UCSD-AML1 (cell line): ENCODE results near the gene GNB1L.
A peak's percentile ranks its signal among the peaks of the same experiment; 100 is the strongest.

Experiments used
- DNase-seq: peaks from one replicate; lab custom pipeline; 2025; ENCODE audit not compliant: unreplicated experiment; lab: John Stamatoyannopoulos, UW

GNB1L gene

DNA sequence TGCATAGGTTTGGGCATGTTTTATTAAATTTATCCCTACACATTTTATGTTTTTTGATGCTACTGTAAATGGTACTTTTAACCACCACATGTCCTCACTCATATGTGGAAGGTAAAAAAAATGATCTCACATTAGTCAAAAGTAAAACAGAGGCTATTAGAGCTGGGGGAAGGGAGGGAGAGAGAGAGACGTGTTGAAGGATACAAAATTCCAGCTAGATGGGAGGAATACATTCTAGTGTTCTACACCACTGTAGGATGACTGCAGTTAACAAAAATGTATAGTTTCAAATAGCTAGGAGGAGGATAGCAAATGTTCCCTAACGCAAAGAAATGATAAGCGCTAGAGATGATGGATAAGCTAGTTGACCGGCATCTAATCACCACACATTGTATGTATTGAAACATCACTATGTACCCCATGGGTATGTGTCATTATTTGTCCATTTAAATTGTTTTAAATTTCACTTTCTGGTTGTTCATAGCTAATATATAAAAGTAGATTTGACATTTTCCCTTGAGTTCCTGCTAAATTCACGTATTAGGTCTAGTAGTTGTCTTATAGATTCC, 9.9 kb upstream of the GNB1L start:
- no peak for DNase-seq

DNA sequence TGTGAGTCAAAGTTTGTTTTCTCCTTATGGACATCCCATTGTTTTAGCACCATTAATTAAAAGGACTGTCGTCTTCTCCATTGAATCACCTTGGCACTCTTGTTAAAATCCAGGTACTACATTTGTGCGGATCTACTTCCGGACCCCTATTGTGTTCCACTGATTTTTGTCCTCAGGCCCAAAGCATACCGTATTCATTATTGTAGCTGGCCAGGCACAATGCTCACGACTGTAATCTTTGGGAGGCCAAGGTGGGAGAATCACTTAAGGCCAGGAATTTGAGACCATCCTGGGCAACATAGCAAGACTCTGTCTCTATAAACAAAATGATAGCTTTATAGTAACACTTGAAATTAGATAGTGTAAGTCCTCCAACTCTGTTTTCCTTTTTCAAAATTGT, 8.9 kb upstream of the GNB1L start:
- no peak for DNase-seq

DNA sequence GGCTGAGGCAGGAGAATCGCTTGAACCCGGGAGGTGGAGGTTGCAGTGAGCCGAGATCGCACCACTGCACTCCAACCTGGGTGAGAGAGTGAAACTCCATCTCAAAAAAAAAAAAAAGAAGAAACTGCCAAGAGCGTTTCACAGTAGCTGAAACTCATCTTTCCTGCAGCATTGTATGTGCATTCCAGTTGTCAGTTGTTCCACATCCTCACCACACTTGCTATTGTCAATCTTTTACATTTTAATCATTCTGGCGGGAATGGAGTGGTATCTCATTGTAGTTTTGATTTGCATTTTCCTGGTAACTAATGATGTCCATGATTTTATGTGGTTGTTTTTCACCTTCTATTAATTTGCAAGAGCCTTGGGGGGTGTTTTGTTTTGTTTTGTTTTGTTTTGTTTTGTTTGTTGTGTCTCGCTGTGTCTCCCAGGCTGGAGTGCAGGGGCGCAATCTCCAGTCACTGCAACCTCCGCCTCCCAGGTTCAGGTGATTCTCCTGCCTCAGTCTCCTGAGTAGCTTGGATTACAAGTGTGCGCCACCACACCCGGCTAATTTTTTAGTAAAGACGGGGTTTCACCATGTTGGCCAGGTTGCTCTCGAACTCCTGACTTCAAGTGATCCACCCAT, 8.1 kb upstream of the GNB1L start:
- no peak for DNase-seq

DNA sequence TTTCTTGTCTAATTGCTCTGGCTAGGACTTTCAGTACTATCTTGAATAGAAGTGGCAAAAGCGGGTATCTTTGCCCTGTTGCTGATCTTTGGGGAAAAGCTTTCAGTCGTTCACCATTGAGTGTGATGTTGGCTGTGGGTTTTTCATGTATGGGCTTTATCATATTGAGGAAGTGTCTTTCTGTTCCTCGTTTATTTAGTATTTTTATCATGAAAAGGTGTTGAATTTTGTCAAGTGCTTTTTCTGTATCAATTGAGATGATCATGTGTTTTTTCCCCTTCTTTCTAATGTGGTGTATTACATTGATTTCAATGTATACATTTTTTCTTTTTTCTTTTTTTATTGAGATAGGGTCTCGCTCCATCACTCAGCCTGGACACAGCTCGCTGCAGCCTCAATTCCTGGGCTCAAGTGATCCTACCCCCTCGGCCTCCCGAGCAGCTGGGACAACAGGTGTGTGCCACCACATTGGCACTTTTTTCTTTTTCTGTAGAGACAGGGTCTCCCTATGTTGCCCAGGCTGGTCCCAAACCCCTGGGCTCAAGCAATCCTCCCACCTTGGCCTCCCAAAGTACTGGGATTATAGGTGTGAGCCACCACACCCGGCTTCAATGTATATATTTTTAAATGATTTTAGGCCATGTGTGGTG, 5.3 kb upstream of the GNB1L start:
- no peak for DNase-seq

DNA sequence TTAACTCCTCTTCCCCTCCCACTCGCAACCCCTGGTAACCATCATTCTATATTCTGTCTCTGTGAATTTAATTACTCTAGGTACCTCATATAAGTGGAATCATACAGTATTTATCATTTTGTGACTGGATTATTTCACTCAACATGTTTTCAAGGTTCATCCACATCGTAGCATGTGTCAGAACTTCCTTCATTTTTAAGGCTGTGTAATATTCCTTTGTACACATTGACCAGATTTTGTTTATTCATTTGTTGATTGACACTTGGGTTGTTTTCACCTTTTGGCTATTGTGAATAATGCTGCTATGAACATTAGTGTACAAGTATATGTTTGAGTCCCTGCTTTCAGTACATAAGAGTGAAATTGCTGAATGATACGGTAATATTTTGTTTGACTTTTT, 2.7 kb upstream of the GNB1L start:
- DNase-seq, result no peak

DNA sequence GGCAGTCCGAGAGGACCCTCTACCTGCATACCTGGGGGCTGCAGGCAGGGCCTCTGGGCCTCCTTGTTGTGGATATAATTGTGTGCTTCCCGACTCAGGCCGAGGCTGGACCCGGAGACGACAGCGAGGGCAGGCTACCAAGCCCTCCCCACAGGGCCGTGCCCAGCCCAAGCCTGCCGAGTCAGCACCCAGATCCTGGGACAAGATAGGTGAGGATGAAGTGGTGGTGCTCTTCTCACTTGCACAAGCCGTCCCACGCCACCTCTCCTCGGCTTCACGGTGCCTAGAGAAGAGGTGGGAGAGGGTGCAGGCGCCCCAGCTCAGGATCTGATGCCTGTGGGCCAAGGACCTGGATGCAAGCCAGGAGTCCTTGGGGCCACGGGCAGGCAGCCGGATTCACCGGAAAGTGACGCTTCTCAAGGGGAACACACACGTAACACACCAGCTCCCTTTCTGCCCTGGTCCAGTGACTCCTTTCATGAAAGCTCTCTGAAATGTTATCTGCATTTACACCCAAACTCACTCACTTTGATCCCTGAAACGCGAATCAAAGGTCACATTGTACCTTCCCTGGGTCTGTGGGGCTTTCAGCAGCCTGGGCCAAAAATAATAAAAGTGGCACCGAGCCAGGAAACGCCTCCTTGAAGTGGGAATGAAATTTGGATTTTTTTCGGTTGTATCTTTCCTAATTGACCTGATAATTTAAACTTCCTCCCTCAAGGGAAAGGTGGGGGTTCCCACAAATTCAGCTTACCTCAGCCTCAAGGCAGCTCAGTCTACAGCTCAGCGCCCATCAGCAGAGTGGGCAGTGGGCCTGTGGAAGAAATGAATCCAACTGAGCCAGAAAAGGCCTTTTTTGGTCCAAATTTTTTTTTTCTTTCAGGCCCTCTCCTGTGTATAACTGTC, 1.1 kb upstream of the GNB1L start:
- peak; percentile 65 for DNase-seq

DNA sequence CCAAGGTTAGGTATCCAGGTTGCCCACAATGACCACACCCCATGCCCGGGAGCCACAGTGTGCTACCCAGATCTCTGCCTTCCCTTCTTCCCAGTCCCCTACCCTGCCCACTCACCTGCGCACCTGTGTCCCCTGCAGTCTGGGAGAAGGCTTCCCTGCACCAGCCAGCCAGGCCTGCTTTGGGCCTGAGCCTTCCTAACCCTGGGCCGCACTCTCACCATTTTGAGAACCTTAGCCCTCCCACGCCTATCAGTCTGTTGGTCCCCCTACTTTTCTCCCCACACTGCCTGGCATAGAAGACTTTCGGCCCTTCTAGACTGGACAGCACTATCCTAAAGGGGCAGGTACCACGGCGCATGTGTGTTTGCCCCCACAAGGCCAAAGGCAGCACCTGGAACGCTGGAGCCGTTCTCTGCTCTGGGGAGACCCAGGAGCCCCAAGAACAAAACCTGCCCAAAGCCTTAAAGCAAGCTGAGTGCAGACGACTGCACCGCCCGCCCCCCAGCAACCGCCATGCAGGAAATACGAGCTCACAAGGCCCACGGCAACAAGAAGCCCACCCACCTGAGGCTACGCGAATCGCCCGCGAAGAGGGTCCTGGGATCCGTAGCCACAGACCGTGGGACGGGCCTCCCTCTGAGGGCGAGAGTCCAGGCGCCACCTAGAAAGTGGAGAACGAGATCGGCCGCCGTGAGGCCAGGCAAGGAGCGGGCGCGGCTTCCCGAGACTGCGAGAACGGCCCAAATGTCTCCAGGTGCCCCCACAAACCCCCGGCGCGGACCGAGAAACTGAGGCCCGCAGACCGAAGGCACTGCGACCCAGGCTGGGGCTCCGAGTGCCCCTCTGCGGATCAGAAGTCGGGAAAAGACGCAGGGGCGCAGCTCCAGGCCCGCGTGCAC, 546 bp downstream of the GNB1L start:
- DNase-seq, result no peak

DNA sequence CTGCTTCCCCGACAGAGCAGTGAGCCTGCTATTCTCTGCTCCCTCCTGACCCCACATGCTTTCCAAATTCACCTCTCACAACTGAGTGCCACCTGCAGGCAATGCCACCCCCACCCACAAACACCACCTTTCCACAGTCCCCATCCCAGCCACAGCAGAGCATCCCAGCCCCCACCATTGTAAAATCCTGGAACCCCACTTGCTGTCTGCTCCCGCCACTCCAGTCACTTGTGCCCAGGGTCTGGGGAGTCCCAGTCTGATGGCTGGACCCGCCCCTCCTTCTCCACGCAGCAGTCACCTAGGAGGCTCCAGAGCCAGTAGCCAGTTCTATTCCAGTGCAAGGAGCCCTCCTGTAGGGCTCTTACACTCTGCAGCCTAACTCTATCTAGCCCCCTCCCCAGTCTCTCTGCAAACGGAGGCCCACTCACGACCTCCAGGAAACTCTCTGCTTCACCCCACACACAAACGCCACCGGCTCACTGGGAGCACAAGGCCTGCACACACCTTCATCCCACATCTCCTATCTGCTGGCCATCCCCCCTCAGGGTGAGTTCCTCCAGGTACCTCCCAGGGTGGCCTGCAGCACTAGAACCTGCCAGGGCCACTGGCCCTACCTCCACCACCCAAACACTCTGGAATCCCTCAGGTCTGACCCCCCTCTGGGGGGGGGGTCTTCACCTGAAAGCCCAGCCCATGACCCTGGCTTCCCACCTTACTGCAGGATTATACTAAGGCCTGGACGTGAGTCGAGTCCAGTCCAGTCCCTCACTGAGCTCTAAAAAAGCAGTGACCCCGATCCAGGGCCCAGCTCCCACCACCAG, 1.4 kb downstream of the GNB1L start:
- no peak for DNase-seq

DNA sequence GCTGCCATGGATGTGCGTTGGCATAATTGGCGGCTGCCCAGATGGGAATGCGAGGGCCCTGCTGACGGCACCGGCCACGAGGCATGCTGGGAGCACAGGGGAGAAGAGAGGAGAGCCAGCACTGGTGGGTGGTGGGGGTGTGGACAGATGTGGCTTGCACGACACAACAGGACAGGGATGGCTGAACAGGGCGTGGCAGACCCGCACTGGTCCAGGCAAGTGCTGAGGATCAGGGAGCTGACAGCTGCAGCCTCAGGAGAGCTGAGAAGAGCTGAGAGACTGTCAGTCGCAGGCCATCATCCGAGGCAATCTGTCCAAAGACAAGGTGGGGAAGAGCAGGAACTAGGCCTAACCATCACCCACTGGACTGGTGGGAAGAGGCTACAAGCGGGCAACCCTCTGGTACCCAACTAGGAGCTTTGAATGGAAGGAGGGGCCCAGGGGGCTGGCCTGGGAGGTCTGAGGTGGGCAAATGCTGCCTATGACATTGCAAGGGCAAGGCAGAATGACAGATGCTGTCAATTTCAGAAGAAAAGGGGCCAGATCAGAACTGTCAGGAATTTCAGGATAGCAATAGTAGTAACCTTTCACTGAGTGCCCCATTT, 2.4 kb downstream of the GNB1L start:
- no peak for DNase-seq

DNA sequence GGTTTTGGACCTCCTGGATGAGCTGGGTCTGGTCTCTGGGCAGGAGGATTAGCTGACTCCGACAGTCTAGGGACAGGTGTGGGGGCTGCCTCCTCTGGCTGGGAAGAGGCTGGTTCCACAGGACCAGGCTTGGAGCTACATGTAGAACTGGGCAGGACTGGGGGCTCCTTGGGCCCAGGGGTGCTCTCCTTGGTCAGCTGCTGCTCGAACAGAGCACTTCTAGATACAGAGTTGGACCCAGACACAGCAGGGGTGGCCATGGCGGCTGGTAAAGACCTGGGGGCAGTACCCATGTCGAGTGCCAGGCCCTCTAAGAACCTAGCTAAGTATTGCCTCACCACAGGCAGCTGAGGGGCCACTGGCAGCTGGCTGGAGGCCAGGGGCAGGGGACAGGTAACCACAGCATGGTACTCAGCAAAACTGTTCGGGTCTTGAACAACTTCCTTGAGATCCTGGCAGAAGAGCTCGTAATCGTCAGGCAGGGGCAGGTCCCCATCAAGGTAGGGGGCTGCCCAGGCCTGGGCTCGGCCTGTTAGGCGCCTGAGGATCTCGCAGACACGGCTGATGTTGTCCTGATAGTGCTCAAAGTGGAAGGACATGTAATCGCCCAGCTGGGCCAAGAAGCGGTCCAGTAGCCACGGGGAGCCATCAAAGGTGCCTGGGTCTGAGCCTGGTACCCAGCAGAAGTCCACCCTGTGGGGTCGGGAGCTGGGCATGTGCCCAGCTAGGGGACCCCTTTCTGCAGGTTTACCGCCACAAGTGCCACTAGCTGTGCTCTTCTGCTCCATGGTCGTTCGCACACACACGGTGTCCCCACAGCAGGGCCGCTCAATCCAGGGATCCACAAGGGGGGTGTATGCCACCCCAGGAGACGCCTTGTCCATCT, 3.1 kb downstream of the GNB1L start:
- DNase-seq, result no peak

DNA sequence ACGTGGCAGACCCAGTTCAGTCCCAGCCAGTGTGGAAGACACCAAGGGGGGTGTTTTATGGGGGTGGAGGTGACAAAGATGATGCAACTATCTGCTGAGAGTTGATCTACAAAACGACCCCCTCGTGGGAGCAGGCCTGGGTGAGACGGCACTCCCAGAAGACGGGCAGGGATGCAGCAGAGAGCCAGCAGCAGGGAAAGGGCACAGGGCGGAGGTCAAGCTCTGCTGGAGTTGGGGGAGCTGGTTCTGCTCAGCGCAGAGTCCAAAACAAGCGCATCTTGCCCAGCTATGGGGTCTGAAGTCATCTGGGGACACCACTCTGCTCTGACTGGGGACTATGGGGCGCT, 3.9 kb downstream of the GNB1L start:
- DNase-seq, result no peak

DNA sequence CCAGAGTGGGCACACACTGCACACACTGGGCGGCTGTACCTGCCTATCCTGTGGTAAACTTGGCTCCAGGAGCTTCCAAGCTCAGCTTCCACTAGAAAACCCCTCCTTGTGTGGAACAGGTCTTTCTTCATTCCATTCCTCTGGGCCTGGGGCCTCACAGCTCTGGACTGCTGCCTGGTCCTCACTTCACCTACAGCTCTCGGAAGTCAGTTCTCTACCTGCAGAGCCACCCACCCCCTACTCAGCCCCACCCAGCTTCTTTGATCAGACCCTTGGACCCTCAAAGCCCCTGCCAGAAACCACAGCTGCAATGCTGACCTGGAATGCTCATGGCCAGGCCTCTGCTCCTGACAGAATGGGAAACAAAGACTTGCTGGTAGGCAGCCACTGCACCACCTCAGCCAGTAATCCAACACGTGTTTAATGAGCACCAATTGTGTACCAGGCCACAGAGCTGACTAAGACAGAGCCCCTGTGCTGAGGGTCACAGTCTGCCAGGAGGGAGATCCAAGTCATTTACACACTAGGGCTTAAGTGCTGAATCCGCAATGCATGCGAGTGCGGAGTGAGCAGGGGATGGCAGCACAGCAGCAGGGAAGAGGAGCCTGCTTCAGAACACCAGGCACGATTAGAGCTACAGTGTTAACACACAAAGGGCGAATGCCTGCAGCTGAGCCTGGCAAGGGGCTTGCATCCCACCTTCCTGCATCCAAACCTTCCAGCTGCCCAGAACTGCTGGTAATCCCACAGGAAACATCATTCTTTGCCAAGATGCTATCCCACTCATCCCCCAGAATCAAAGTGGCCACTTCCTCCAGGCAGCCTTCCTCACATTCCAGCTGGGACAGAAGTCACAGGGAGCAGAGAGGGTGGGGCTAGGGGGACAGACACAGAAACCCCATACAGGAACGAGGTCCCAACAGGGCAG, 4.6 kb downstream of the GNB1L start:
- no peak for DNase-seq

DNA sequence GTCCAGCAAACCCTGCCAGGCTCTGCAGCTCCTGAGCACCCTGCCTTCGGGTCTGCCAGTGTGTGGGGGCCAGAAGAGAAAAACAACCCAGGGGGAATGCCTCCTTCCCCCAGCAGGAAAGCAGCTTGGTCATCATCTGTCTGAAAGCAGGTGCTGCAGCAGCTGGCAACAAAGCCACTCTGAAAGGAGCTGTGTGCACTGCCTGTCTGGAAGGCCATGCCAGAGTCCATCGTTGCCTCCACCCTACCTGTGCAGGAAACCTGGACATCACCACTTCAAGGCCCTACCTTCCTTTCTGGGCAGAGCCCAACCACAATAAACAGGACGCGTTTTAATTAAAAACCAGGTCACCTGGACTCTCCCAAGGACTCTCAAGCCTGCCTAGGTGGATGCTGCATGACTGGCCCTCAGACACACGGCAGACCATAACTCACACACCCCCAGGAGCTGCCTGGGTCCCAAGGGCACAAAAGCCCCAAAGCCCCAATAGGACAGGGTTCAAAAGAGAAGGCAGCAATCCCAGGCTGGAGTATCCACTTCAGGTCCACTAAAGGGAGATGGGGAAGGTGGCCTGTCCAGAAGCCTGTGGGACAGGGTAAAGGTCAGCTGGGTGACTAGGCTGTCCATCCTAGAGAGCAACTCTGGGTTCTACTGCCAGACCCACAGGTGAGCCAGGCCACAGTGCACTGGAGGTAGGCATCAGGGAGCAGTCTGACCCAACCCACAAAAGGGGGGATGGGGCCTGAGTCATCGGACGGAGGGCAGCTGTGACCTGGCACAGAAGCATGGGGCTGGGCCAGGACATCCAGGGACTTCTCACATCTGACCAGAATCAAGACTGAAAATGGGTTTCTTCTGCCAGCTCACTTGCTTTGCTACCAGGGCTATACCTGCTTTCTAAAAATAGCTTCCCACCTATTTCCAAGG, 6.1 kb downstream of the GNB1L start:
- no peak for DNase-seq

DNA sequence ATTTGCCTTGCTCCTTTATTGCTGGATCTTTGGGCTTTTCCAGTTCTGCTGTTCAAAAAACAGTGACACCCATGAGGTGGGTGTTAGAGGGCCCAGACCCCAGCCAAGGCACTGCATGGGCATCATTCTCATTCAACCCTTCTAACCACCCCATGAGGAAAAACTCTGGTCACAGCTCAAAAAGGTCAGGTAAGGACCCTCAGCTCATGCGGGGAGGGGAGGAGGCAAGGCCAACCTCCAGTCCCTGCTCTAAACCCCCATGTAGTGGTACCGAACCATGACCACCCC, 7.4 kb downstream of the GNB1L start:
- DNase-seq, result no peak

DNA sequence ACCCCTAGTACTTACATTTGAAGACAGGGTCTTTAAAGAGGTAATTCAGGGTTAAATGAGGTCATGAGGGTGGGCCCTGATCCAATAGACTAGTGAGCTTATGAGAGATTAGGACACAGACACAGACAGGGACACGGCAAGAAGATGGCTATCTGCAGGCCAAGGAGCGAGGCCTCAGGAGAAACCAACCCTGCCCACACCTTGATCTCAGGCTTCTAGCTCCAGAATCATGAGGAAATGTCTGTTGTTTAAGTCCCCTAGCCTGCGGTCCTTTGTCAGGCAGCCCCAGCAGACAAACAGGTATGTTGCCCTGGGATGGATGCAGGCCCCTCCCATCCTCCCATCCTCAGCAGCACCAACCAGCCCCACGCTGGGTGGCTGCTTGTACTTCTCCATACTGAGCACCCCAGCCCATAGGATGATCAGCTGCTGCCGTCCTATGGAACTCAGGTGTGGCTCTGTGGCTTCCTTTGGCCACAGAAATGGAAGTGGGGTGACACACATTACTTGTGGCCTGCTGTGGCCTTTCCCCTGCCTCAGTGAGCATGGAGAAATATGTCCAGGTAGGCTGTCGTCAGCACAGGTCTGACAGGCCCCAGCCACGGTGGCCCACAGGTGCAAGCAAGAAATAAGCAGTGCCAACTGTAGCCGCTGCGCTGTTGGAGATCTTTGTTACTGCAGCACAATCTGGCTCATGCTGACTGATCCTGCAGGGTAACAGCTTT, 7.9 kb downstream of the GNB1L start:
- no peak for DNase-seq
